ENCODE measurements around the gene NGEF.

NGEF gene

GRCh38 chr2:233013027-233013461 is at the start of gene NGEF:
TSS of gene NGEF (minus strand) at chr2:233013256. CDS start at chr2:232974890, 38,366 bp downstream.
- Histone ChIP-seq H3K27ac (ENCODE audit: extremely low read depth, low read depth, low read length) (no peak within 1 kb of the TSS), H3K4me1 (ENCODE audit: control insufficient read depth, insufficient read depth, low read length) (no peaks in the 10 kb centered on the region), H3K36me3 (ENCODE audit: control insufficient read depth in 2 of 2, insufficient read depth in 1 of 2, low read length in 2 of 2) (no peaks in the 10 kb centered on the region), H3K9me3 (ENCODE audit: control insufficient read depth, insufficient read depth, low read depth, low read length) (no peaks in the 10 kb centered on the region), H3K4me3 (ENCODE audit: low read depth, low read length) (no peak within 1 kb of the TSS)
- POLR2A ChIA-PET: no interaction called here
- TF ChIP-seq ZBTB10 (tag by site-specific recombination; IDR thresholded peaks at IDR 0.05) (no peak), ZNF157 (tag by site-specific recombination; IDR thresholded peaks at IDR 0.05) (no peak), ZNF335 (tag by site-specific recombination; conservative IDR thresholded peaks at IDR 0.05) (no peak)
- CTCF ChIA-PET: interaction anchor here (0.6 to 3.1 kb wide), 2 partner anchors 15 to 119 kb away, joined by 3 to 11 read pairs; no protein-coding TSS in a partner anchor

GRCh38 chr2:233062451-233062850 is 49.4 kb upstream of the NGEF start:
- ChIA-PET POLR2A (interaction anchor here (0.5 kb wide), 1 partner anchor 120 kb away, joined by 4 read pairs; no protein-coding TSS in a partner anchor), CTCF (interaction anchor here (0.6 to 1.0 kb wide), 2 partner anchors 9 to 392 kb away, joined by 3 to 5 read pairs; no protein-coding TSS in a partner anchor)
- no peaks in the 10 kb centered on the region for H3K9me3 ChIP-seq (ENCODE audit: control insufficient read depth, insufficient read depth, low read depth, low read length)
- no peaks in the 10 kb centered on the region for H3K4me1 ChIP-seq (ENCODE audit: control insufficient read depth, insufficient read depth, low read length)
- H3K4me3 ChIP-seq (ENCODE audit: low read depth, low read length): no peak overlapping the region
- H3K27ac ChIP-seq (ENCODE audit: extremely low read depth, low read depth, low read length): no peak overlapping the region
- TF ChIP-seq ZNF639 (tag by site-specific recombination; IDR thresholded peaks at IDR 0.05) (no peak), ZNF398 (tag by site-specific recombination; IDR thresholded peaks at IDR 0.05) (no peak), ZNF629 (tag by site-specific recombination; IDR thresholded peaks at IDR 0.05) (no peak), KLF16 (tag by site-specific recombination; IDR thresholded peaks at IDR 0.05) (no peak), ZNF747 (tag by site-specific recombination; IDR thresholded peaks at IDR 0.05) (no peak), PRDM6 (tag by site-specific recombination; IDR thresholded peaks at IDR 0.05) (no peak), YY1 (tag by site-specific recombination; IDR thresholded peaks at IDR 0.05) (no peak), OVOL3 (tag by site-specific recombination; IDR thresholded peaks at IDR 0.05) (no peak), ZSCAN16 (tag by site-specific recombination; IDR thresholded peaks at IDR 0.05) (no peak), ZNF26 (tag by site-specific recombination; IDR thresholded peaks at IDR 0.05) (no peak), ZSCAN23 (tag by site-specific recombination; IDR thresholded peaks at IDR 0.05) (no peak), ZNF623 (tag by site-specific recombination; IDR thresholded peaks at IDR 0.05) (no peak)
- no peaks in the 10 kb centered on the region for H3K36me3 ChIP-seq (ENCODE audit: control insufficient read depth in 2 of 2, insufficient read depth in 1 of 2, low read length in 2 of 2)

All from HEK293 (cell line).